Lower lobe of right lung (tissue), 2 donors: ENCODE results near the gene TOB2. TPM values are rescaled to one million over a fixed set of nuclear protein-coding genes. Genes with fewer than 3 reads are reported as not detected.

Experiments used
- ATAC-seq, 2 donors: fragments of 200-7000 bp; cut with Tn5 transposase; one replicate each; pipeline ENCODE4 v1.9.1; 2020 to 2022; ENCODE audit warnings: mild to moderate bottlenecking in 2 of 2, moderate library complexity in 2 of 2
- DNase-seq: peaks from one replicate; pipeline ENCODE4 v3.0.0-alpha.2; 2020
- H3K27ac ChIP-seq: fragments of 200-600 bp; one replicate; pipeline ENCODE4 v1.8.0; 2022
- H3K27me3 ChIP-seq: fragments of 200-600 bp; one replicate; pipeline ENCODE4 v1.8.0; 2022; ENCODE audit warnings: low read depth
- H3K36me3 ChIP-seq: fragments of 200-600 bp; one replicate; pipeline ENCODE4 v1.8.0; 2022; ENCODE audit warnings: mild to moderate bottlenecking
- H3K4me1 ChIP-seq: fragments of 200-600 bp; one replicate; pipeline ENCODE4 v1.8.0; 2022
- H3K4me3 ChIP-seq: fragments of 200-600 bp; one replicate; pipeline ENCODE4 v1.8.0; 2022; ENCODE audit warnings: mild to moderate bottlenecking
- H3K9me3 ChIP-seq: fragments of 200-600 bp; one replicate; pipeline ENCODE4 v1.8.0; 2022
- CTCF ChIP-seq: fragments of 200-600 bp; IDR thresholded peaks from one replicate; pipeline ENCODE4 v1.8.0; 2022; ENCODE audit warnings: antibody characterized with exemption, mild to moderate bottlenecking
- intact Hi-C: fragments of 100-400 bp; cut with DNase I; formaldehyde crosslinking; loops from one replicate; pipeline ENCODE4 v1.11.0; 2022
- total RNA-seq: library from RNA; stranded (reverse); fragmentation: NEBNext Ultra II Directional; extraction: Animal tissue kit (Norgen Biotek cat#: 25700); gene quantifications from one replicate; pipeline ENCODE4 v1.2.1, GENCODE V29; 2021
- donor health status: DM: no; HTN: yes; CAD: no; lungs with severe emphysema.

The TOB2 gene
- total RNA-seq, 1 donor from 2014 or later = 49.0 TPM

GRCh38 chr22:41480397-41480735 is 33.8 kb upstream of the TOB2 start:
- no peaks in the 10 kb centered on the region for H3K27me3 ChIP-seq
- ATAC-seq = no peak
- intact Hi-C loops = no loop called here
- no peak for DNase-seq
- H3K36me3 ChIP-seq = peaks cover 8% of the 10 kb centered on the region
- no peak overlapping the region for H3K4me3 ChIP-seq
- no peaks in the 10 kb centered on the region for H3K9me3 ChIP-seq
- no peak for TF ChIP-seq CTCF
- peaks cover 51% of the 10 kb centered on the region for H3K4me1 ChIP-seq
- H3K27ac ChIP-seq = no peak overlapping the region

DNA sequence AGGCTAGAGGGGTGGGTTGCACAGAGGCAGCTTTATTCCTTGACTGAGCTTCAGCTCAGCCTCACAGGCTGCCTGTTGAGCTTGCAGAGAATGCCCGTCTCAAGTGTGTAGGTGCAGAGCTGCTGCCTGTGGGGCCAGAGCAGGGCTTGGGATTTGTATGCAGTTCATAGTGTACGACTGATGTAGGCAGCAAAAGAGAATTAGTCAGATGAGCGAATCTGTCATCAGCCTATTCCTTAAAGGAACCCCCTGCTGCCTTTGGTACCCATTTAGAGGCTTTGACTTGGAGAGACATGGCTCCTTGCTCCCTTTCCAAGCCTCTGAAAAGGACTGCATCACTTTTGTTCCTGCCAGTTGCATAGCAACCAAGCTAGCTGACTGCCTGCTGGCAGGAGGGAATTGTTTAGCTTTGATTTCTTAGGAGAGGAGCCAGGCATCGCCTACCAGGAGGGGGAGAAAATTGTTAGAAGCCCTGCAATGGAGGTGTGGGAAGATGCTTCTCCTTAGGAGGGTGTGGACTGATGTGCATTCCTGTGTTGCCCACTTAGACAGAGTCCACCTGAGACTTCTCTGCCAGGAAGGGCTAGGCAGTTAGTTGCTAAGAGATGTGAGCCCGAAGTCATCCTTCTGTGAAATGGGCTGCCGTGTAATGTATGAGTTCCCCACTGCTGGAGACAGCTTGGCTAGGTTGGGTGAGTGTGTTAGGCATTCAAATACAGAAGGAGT is 33.2 kb upstream of the TOB2 start:
- H3K4me1 ChIP-seq = peaks cover 46% of the 10 kb centered on the region
- H3K9me3 ChIP-seq = no peaks in the 10 kb centered on the region
- H3K4me3 ChIP-seq = no peak overlapping the region
- TF ChIP-seq CTCF = no peak
- peak overlapping the region; percentile 67 for H3K27ac ChIP-seq
- no peaks in the 10 kb centered on the region for H3K27me3 ChIP-seq
- DNase-seq = no peak
- peak in 1 of 2 donors; percentile 9 for ATAC-seq
- peaks cover 8% of the 10 kb centered on the region for H3K36me3 ChIP-seq
- intact Hi-C loops = no loop called here

DNA sequence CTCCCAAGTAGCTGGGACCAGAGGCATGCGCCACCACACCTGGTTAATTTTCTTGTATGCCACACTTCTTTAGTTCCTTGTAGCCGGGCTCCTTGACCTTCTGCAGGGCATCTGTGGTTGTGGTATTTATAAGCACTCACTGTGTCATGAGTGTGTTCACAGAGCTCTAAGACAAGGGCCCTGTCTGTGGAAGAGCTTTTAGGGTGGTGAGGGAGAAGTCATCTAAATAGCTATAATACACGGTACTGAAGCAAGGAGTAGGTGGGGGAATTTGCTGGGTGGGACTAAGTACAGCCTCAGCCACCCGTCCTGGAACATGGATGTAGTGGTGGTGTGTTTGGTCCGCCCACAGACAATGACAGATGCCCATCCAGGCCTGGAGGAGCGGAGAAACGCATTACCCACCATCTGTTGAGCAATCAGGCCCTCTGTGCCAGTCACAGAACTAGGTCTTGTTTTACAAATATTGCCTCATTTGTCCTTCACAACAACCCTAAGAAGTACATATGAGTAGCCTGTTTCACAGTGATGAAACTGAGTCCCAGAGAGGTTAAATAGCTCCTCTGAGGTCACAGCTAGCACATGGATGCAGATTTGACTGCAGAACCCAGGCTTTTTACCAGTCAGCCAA is 32.4 kb upstream of the TOB2 start:
- peaks cover 46% of the 10 kb centered on the region for H3K4me1 ChIP-seq
- intact Hi-C loops = no loop called here
- peak; percentile 55 for DNase-seq
- H3K4me3 ChIP-seq = no peak overlapping the region
- peak; percentile 71 to 78 for ATAC-seq
- peak overlapping the region; percentile 67 for H3K27ac ChIP-seq
- TF ChIP-seq CTCF = no peak
- H3K9me3 ChIP-seq = no peaks in the 10 kb centered on the region
- peaks cover 8% of the 10 kb centered on the region for H3K36me3 ChIP-seq
- H3K27me3 ChIP-seq = no peaks in the 10 kb centered on the region

GRCh38 chr22:41478473-41478872 is 31.9 kb upstream of the TOB2 start:
- H3K27ac ChIP-seq = peak overlapping the region; percentile 67
- no peak overlapping the region for H3K4me3 ChIP-seq
- peaks cover 8% of the 10 kb centered on the region for H3K36me3 ChIP-seq

DNA sequence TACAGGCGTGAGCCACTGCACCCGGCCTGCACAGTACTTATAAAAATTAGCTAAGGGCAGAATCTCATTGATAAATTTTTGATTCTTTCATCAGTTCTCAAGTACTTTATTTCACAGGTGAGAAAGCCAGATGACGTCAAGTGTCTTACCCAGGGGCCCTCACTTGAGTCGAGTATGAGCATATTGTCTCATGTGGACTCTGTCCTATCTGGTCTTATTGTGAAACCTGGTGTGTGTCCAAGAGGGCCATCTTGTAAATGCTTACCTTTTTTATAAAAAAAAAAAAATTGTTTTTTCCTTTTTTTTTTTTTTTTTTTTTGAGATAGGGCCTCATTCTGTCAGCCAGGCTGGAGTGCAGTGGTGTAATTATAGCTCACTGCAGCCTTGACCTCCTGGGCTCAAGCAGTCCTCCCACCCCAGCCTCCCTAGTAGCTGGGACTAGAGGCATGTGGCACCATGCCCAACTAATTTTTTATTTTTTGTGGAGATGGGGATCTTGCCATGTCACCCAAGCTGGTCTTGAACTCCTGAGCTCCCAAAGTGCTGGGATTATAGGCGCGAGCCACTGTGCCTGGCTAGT is 28.4 kb upstream of the TOB2 start:
- intact Hi-C loops = no loop called here

More at GRCh38 chr22:41478473-41478872, 31.9 kb upstream of the TOB2 start:
- intact Hi-C loops = no loop called here
- no peak for ATAC-seq
- H3K9me3 ChIP-seq = no peaks in the 10 kb centered on the region
- no peak for DNase-seq
- no peaks in the 10 kb centered on the region for H3K27me3 ChIP-seq
- peaks cover 46% of the 10 kb centered on the region for H3K4me1 ChIP-seq
- TF ChIP-seq CTCF = no peak

More for the DNA sequence above, 28.4 kb upstream of the TOB2 start:
- Histone ChIP-seq H3K27ac (no peak overlapping the region), H3K4me1 (peaks cover 26% of the 10 kb centered on the region), H3K9me3 (no peaks in the 10 kb centered on the region), H3K4me3 (no peak overlapping the region), H3K27me3 (no peaks in the 10 kb centered on the region), H3K36me3 (peaks cover 25% of the 10 kb centered on the region)
- ATAC-seq = no peak
- no peak for TF ChIP-seq CTCF
- DNase-seq = no peak
